ENCODE data around the gene DDRGK1.

GRCh38 chr20:3227506-3227905, 23.0 kb upstream of the DDRGK1 start:
- TF ChIP-seq EZH2phosphoT487 (IDR thresholded peaks at IDR 0.05; ENCODE audit: borderline replicate concordance, low read length) (no peak), CTCF (conservative IDR thresholded peaks at IDR 0.05; ENCODE audit: low read depth, low read length) (no peak)
